OCI-LY3 (cell line): ENCODE data around the gene MTHFS.

ENCODE experiments used
- CTCF ChIP-seq: fragments of 200-600, 300-600 bp; sonication (generic); IDR thresholded peaks from 2 replicates; pipeline ENCODE4 v1.5.1; 2014; ENCODE audit warnings: antibody characterized with exemption, low read length, low read depth
- EZH2phosphoT487 ChIP-seq: fragments of 200-600 bp; shearing (Covaris generic); IDR thresholded peaks from 2 replicates; pipeline ENCODE4 v1.6.1; 2018; ENCODE audit warnings: antibody characterized with exemption, mixed run types, low read depth

- TF ChIP-seq CTCF = no peak
- no peak for TF ChIP-seq EZH2phosphoT487
These were observed 17.9 kb upstream of the MTHFS start for GRCh38 chr15:79914728-79915127.
